Stimulated activated CD8-positive, alpha-beta memory T cell treated with anti-CD3 and anti-CD28 coated beads, Interleukin-4, amount 100 ng/mL, for 48 hours (primary cell): ENCODE data around the gene PXDC1.
"Not testable (repeated sequence)": the region's sequence is repeated elsewhere in the genome, so short reads cannot be mapped to it uniquely, and the experiment has no call there.

ENCODE experiments used
- DNase-seq: peaks from one replicate; pipeline ENCODE4 v3.0.0-alpha.2; 2020

PXDC1 gene

GRCh38 chr6:3707751-3708412 is 43.6 kb downstream of the PXDC1 start:
- no peak for DNase-seq

GRCh38 chr6:3707024-3707423 is 44.5 kb downstream of the PXDC1 start:
- no peak for DNase-seq

GRCh38 chr6:3706547-3706946 is 45.0 kb downstream of the PXDC1 start:
- no peak for DNase-seq

- no peak for DNase-seq
Observed at GRCh38 chr6:3701631-3702030, 49.9 kb downstream of the PXDC1 start.

- no peak for DNase-seq
Observed at GRCh38 chr6:3699231-3699630, 52.3 kb downstream of the PXDC1 start.

GRCh38 chr6:3698021-3698420 is 53.5 kb downstream of the PXDC1 start:
- no peak for DNase-seq

GRCh38 chr6:3697609-3698008 is 53.9 kb downstream of the PXDC1 start:
- no peak for DNase-seq

GRCh38 chr6:3696525-3697088 is 54.9 kb downstream of the PXDC1 start:
- no peak for DNase-seq

GRCh38 chr6:3695065-3695817 is 56.3 kb downstream of the PXDC1 start:
- DNase-seq = no peak

GRCh38 chr6:3693831-3694230 is 57.7 kb downstream of the PXDC1 start:
- DNase-seq = no peak

- no peak for DNase-seq
Observed at GRCh38 chr6:3690506-3690905, 61.0 kb downstream of the PXDC1 start.

- DNase-seq = no peak
Observed at GRCh38 chr6:3687847-3688246, 63.7 kb downstream of the PXDC1 start.

- DNase-seq = no peak
Observed at GRCh38 chr6:3683331-3683730, 68.2 kb downstream of the PXDC1 start.

- DNase-seq = no peak
Observed at GRCh38 chr6:3678946-3679345, 72.6 kb downstream of the PXDC1 start.

- DNase-seq = not testable (repeated sequence)
Observed at GRCh38 chr6:3677751-3678150, 73.8 kb downstream of the PXDC1 start.

- DNase-seq = not testable (repeated sequence)
Observed at GRCh38 chr6:3677351-3677750, 74.2 kb downstream of the PXDC1 start.
